Measurements from ENCODE around the gene SH3D19.
"Not testable (repeated sequence)": the region's sequence is repeated elsewhere in the genome, so short reads cannot be mapped to it uniquely, and the experiment has no call there.

The SH3D19 gene

DNA sequence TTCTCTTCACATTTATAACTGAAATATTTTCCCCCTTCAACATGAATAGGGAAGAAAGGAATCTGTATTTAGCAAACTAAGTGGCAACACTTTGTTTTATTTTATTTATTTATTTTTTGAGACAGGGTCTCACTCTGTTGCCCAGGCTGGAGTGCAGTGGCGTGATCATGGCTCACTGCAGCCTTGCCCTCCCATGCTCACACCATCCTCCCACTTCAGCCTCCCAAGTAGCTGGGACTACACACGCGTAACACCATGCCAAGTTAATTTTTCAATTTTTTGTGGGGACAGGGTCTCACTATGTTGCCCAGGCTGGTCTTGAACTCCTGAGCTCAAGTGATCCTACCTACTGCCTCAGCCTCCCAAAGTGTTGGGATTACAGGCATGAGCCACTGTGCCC, 189.4 kb downstream of the SH3D19 start:
- DNase-seq; intact Hi-C loops (cut with DNase I): not testable (repeated sequence)

- intact Hi-C loops (cut with DNase I), result no loop called here
- no peak for DNase-seq
Measured at GRCh38 chr4:151133311-151133710, 192.1 kb downstream of the SH3D19 start.

- intact Hi-C loops (cut with DNase I), result no loop called here
- DNase-seq, result no peak
Measured at GRCh38 chr4:151129796-151130195, 195.6 kb downstream of the SH3D19 start.

- DNase-seq, result peak in 37 of 42 donors; percentile 17 to 86 (median 64)
- intact Hi-C loops (cut with DNase I), result loop anchor here (5.0 kb wide), 1 partner anchor 245 kb away; no protein-coding TSS in a partner anchor
Measured at GRCh38 chr4:151117371-151117962, 207.9 kb downstream of the SH3D19 start.

DNA sequence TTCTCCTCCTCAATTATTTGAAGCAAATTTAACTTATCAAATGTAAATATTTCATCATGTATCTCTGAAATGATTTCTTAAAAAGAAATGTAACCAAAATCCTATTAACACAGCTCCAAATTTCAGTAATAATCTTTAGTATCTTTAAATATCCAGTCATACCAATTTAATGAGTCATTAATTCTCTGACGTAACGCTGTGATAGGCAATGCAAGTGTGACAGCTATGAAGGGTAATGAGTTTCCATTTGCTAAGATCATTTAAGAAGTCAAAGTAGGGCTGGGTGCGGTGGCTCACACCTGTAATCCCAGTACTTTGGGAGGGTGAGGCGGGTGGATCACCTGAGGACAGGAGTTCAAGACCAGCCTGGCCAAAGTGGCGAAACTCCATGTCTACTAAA, 210.4 kb downstream of the SH3D19 start:
- no peak for DNase-seq
- intact Hi-C loops (cut with DNase I), result loop anchor here (5.0 kb wide), 1 partner anchor 247 kb away; no protein-coding TSS in a partner anchor

DNA sequence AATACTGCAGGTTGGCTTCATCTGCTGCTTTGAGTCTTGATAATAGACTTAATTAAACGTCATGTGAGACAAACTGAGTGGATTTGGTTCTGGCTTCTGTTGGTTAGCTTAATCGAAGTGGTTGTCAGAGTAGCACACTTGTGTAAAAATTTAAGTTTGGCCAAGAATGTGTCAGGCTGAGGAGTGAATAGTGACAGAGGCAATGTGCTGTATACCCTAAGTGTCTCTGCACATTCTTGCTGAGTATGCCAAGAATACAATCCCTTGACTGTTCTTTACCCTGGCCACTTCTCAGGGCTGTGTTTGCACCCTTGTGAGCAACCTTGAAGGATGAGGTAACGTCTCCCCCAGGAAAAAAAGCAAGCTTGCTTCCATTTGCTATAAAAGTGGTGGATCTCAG, 211.1 kb downstream of the SH3D19 start:
- DNase-seq, result no peak
- intact Hi-C loops (cut with DNase I), result no loop called here

DNA sequence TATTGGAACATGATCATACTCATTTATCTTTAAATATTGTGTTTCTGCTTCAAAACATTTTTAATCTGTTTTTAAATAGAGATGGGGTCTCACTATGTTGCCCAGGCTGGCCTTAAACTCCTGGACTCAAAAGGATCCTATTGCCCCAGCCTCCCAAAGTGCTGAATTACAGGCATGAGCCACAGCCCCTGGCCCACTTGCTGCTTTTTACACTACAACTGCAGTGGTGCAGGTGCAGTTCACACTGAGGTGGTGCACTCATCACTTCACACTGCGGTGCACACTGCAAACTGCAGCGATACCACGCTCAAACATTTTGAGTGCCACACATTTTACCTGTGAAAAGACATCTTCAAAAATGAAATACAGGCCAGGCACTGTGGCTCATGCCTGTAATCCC, 215.2 kb downstream of the SH3D19 start:
- intact Hi-C loops (cut with DNase I), result no loop called here
- no peak for DNase-seq

DNA sequence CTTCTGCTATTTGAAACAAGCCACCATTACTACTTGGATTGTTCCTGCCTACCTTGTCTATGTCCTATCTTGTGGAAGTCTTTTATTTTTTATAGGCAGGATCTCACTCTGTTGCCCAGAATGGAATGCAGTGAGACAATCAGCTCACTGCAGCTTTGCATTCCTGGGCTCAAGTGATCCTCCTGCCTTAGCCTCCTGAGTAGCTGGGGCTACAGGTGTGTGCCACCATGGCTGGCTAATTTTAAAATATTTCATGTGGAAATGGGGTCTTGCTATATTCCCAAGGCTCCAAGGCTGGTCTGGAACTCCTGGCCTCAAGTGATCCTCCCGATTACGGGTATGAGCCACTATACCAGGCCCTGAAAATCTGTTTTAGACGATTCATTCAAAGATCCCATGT, 218.3 kb downstream of the SH3D19 start:
- intact Hi-C loops (cut with DNase I), result no loop called here
- DNase-seq, result no peak

GRCh38 chr4:151105454-151106032, 219.9 kb downstream of the SH3D19 start:
- intact Hi-C loops (cut with DNase I), result no loop called here
- DNase-seq, result no peak

DNA sequence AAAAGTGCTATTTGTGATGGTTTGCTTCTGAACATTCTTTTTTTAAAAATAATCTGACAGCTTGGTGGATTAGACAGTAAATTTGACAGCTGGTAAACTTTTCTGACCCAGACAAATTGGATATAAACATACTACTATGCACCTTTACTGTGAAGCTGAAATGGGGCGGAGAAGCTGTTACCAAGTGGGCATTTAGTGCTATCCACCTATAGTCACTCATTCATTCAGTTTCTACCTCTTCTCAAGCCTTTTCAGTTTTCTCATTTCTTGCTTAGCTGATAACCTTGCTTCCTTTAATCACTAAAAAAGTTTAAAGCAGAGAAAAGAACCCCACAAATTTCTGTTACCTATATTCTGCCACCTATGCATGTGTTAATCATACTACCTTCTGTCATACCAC, 220.8 kb downstream of the SH3D19 start:
- intact Hi-C loops (cut with DNase I), result no loop called here
- no peak for DNase-seq

- DNase-seq, result no peak
- intact Hi-C loops (cut with DNase I), result no loop called here
Measured at GRCh38 chr4:151103758-151104157, 221.6 kb downstream of the SH3D19 start.

DNA sequence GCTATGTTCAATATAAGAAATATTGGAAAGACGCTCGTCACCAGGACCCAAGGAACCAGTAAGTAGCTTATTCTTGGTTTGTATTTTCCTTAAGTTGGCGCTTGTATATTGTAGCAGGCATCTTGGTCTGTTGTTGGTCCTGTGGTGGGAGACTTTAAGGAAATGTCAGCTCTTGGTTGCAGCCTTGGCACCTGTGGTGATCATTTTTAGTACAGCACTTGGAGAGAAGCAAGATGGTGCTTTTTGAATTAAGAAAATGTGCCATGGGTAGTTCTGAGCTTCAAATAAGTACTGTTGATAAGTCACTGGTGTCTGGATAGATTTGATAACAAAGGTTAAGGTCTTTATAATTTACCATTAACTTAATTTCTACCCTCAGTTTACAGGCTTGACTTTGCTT, 224.9 kb downstream of the SH3D19 start:
- DNase-seq, result no peak
- intact Hi-C loops (cut with DNase I), result no loop called here

DNA sequence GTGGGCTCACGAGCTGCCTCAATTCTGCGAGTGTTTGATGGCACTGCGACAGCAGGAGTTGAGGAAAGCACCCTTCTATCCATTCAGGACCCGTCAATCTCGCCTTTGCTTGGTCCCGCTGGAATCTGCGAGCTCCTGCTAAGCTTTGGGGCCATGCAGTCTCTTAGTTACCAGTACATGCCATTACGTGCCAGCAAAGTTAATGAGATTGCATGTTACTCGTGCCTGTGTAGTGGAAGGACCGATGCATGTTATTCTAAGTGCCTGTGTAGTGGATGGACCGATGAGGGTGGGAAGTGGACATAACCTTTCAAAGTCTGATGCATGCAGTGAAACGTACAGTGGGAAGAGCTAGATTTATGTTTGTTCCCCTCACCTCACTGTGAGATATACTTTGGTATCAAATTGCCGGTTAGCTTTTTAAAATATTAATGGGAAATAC, 225.4 kb downstream of the SH3D19 start:
- DNase-seq, result no peak
- intact Hi-C loops (cut with DNase I), result loop anchor here (10.0 kb wide), 1 partner anchor 85 kb away; the partner anchor contains the start of gene LRBA

DNA sequence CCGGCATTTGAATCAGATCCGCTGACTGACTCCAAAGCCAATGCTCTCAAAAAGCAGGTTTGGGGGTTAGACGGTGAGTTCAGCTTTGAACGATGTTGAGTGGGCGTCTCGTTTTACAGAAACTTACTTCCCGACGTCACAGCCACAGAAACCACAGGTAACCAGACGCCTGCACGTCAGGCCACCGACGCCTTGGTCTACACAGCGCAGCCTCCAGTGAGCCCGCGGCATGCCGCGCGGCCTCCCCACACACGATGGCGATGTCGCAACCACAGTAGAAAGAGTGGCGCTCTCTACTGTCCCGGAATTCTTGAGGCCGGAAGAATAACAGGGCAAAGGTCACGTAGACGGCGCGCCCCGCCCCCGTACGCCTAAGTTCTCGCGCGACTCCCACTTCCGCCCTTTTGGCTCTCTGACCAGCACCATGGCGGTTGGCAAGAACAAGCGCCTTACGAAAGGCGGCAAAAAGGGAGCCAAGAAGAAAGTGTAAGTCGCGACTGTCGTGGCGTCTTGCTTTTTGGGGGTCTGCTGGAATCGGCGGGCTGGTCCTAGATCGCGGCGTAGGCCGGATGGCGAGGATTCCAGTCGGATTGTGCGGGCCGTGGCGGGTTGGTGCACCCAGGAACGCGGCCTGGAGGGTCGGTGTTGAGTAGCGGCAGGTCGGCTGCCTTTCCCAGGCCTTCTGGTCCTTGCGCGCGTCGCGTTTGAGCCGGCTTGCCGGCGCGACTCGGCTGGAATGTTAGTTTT, 226.0 kb downstream of the SH3D19 start, which contains the start of gene RPS3A:
RPS3A (plus strand) TSS at position 400 of the 747 bp plus-strand sequence; CDS start at position 425, 25 bp downstream.
- DNase-seq, result peak; percentile 91 to 99 (median 97)
- intact Hi-C loops (cut with DNase I), result loop anchor here (10.0 kb wide), 1 partner anchor 85 kb away; the partner anchor contains the start of gene LRBA

DNA sequence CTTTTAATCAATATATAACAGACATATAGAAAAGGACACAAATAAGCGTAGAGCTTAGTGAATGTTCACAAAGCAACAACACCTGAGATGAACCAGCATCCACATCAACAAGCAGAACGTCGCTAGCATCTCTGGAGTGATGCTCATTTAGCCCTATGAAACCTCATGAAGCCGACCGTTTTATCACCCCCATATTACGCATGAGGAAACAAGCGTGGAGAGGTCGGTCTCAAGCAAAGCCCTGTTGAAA, 226.5 kb downstream of the SH3D19 start:
- DNase-seq, result no peak
- intact Hi-C loops (cut with DNase I), result loop anchor here (10.0 kb wide), 1 partner anchor 84 kb away; the partner anchor contains the start of gene LRBA

GRCh38 chr4:151097759-151098158, 227.6 kb downstream of the SH3D19 start:
- no peak for DNase-seq
- intact Hi-C loops (cut with DNase I), result loop anchor here (10.0 kb wide), 1 partner anchor 83 kb away; the partner anchor contains the start of gene LRBA

GRCh38 chr4:151095142-151095541, 230.3 kb downstream of the SH3D19 start:
- intact Hi-C loops (cut with DNase I), result loop anchor here (10.0 kb wide), 1 partner anchor 80 kb away; the partner anchor contains the start of gene LRBA
- DNase-seq, result no peak

DNA sequence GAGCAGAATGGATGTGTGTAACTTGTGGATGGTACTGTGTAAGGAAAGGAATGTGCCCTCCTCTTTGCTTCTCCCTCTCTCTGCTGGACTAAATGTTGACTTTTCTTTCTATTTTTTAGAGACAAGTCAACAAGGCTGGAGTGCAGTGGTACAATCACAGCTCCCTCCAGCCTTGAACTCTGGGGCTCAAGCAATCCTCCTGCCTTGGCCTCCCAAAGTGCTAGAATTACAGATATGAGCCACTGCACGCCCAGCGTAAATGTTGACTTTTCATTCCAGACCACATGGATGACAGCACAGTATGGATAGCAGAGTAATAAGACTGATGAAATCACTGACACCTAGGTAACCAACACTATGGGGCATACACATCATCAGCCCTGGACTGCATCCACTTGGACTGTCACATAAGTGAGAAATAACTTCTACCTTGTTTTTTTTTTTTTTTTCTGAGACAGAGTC, 231.1 kb downstream of the SH3D19 start:
- no peak for DNase-seq
- intact Hi-C loops (cut with DNase I), result loop anchor here (10.0 kb wide), 1 partner anchor 80 kb away; the partner anchor contains the start of gene LRBA

- DNase-seq, result no peak
- intact Hi-C loops (cut with DNase I), result loop anchor here (10.0 kb wide), 1 partner anchor 78 kb away; the partner anchor contains the start of gene LRBA
Measured at GRCh38 chr4:151093203-151093602, 232.2 kb downstream of the SH3D19 start.

GRCh38 chr4:151092488-151092887, 232.9 kb downstream of the SH3D19 start:
- intact Hi-C loops (cut with DNase I), result loop anchor here (10.0 kb wide), 1 partner anchor 78 kb away; the partner anchor contains the start of gene LRBA

More at GRCh38 chr4:151092488-151092887, 232.9 kb downstream of the SH3D19 start:
- no peak for DNase-seq

Measured in head of caudate nucleus (tissue), 42 donors.